HUES48 (cell line): Measurements from ENCODE around the gene TMEM176B.

ENCODE experiments used
- H3K27ac ChIP-seq: one replicate; pipeline ENCODE4 v1.7.0; 2013; ENCODE audit warnings: low read depth, low read length, inconsistent platforms
- H3K27me3 ChIP-seq: 2 replicates; pipeline ENCODE4 v1.6.1; 2013; ENCODE audit warnings: mild to moderate bottlenecking, low read length; ENCODE audit not compliant: control insufficient read depth, insufficient read depth
- H3K36me3 ChIP-seq: 2 replicates; pipeline ENCODE4 v1.6.1; 2013; ENCODE audit warnings: low read length; ENCODE audit not compliant: control insufficient read depth, insufficient read depth
- H3K4me1 ChIP-seq: 2 replicates; pipeline ENCODE4 v1.6.1; 2013; ENCODE audit warnings: mild to moderate bottlenecking, low read length; ENCODE audit not compliant: control insufficient read depth, insufficient read depth
- H3K4me3 ChIP-seq: 2 replicates; pipeline ENCODE4 v1.5.1; 2013; ENCODE audit warnings: mild to moderate bottlenecking, low read depth, low read length
- H3K9ac ChIP-seq: 2 replicates; pipeline ENCODE4 v1.6.1; 2013; ENCODE audit warnings: mild to moderate bottlenecking, low read depth, low read length, moderate library complexity
- H3K9me3 ChIP-seq: 2 replicates; pipeline ENCODE4 v1.6.1; 2013; ENCODE audit warnings: low read length; ENCODE audit not compliant: control insufficient read depth, insufficient read depth

Gene TMEM176B

GRCh38 chr7:150835702-150836280 lies 35.6 kb upstream of the TMEM176B start:
- Histone ChIP-seq H3K9ac (no peak overlapping the region), H3K4me1 (no peaks in the 10 kb centered on the region)

GRCh38 chr7:150835019-150835418 lies 34.9 kb upstream of the TMEM176B start:
- no peaks in the 10 kb centered on the region for H3K36me3 ChIP-seq
- H3K9ac ChIP-seq, result no peak overlapping the region
- no peaks in the 10 kb centered on the region for H3K27me3 ChIP-seq
- H3K27ac ChIP-seq, result no peak overlapping the region
- H3K4me3 ChIP-seq, result no peak overlapping the region
- no peaks in the 10 kb centered on the region for H3K9me3 ChIP-seq
- no peaks in the 10 kb centered on the region for H3K4me1 ChIP-seq

More at GRCh38 chr7:150835702-150836280, 35.6 kb upstream of the TMEM176B start:
- H3K4me3 ChIP-seq, result no peak overlapping the region
- no peaks in the 10 kb centered on the region for H3K36me3 ChIP-seq
- no peak overlapping the region for H3K27ac ChIP-seq
- no peaks in the 10 kb centered on the region for H3K9me3 ChIP-seq
- H3K27me3 ChIP-seq, result no peaks in the 10 kb centered on the region

GRCh38 chr7:150831851-150832250 lies 31.7 kb upstream of the TMEM176B start:
- Histone ChIP-seq H3K9me3 (no peaks in the 10 kb centered on the region), H3K4me1 (no peaks in the 10 kb centered on the region), H3K36me3 (no peaks in the 10 kb centered on the region), H3K27me3 (no peaks in the 10 kb centered on the region), H3K4me3 (no peak overlapping the region), H3K27ac (no peak overlapping the region), H3K9ac (no peak overlapping the region)

DNA sequence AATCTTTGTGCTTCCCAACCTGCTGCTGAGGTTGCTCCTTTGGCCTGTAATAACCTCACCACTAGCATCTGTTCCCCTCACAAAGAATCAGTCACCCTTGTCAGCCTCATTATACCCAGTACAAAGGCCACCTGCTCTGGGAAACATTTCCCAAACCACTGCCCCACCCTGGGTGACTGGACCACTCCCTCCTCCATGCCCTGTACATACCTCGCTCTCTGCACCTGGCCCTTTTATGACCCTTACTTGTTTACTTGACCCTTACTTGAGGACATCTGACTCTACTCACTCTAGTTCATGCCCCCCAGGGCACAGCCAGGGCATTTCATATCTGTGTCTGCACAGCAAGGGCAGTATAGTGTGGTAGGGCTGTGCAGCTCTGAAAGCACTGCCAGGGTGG lies 30.8 kb upstream of the TMEM176B start:
- Histone ChIP-seq H3K27ac (no peak overlapping the region), H3K4me3 (no peak overlapping the region), H3K4me1 (no peaks in the 10 kb centered on the region), H3K36me3 (no peaks in the 10 kb centered on the region), H3K9ac (no peak overlapping the region), H3K9me3 (no peaks in the 10 kb centered on the region), H3K27me3 (no peaks in the 10 kb centered on the region)

DNA sequence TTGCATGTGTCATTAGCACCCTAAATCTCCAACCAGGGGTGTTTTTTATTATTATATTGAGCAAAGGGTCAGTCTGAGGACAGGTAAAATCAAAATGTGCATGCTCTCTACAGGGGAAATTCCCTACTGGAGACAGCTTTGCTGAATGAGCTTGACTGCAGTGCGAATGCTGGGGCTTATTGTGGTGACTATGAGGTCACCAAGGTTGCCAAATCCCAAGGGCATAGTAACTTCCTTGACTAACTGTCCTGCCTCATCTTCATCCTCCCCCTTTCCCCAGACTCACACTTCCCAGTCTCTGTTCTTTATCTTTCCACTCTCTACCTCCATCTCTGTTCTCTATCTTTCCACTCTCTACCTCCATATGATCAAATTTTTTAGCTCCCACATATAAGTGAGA lies 29.3 kb upstream of the TMEM176B start:
- Histone ChIP-seq H3K27me3 (no peaks in the 10 kb centered on the region), H3K9ac (no peak overlapping the region), H3K4me3 (no peak overlapping the region), H3K4me1 (no peaks in the 10 kb centered on the region), H3K27ac (no peak overlapping the region), H3K9me3 (no peaks in the 10 kb centered on the region), H3K36me3 (no peaks in the 10 kb centered on the region)

DNA sequence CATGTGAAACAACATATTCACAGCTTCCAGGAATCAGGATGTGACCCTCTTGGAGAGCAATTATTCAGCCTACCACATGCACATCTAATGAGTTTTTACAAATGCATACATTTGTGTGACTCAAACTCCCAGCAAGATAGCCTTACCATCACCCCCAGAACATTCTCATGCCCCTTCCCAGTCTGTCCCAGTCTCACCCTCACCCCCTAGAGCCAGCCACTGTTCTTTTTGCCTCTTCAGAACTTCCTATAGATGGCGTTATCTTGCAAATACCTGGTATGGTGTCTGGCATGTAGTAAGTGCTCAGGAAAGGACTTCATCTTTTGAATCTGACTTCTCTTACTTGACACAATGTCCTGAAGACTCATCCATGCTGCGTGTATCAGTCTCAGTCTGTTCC lies 28.2 kb upstream of the TMEM176B start:
- Histone ChIP-seq H3K9me3 (no peaks in the 10 kb centered on the region), H3K4me1 (no peaks in the 10 kb centered on the region), H3K36me3 (no peaks in the 10 kb centered on the region), H3K4me3 (no peak overlapping the region), H3K27me3 (no peaks in the 10 kb centered on the region), H3K9ac (no peak overlapping the region), H3K27ac (no peak overlapping the region)

DNA sequence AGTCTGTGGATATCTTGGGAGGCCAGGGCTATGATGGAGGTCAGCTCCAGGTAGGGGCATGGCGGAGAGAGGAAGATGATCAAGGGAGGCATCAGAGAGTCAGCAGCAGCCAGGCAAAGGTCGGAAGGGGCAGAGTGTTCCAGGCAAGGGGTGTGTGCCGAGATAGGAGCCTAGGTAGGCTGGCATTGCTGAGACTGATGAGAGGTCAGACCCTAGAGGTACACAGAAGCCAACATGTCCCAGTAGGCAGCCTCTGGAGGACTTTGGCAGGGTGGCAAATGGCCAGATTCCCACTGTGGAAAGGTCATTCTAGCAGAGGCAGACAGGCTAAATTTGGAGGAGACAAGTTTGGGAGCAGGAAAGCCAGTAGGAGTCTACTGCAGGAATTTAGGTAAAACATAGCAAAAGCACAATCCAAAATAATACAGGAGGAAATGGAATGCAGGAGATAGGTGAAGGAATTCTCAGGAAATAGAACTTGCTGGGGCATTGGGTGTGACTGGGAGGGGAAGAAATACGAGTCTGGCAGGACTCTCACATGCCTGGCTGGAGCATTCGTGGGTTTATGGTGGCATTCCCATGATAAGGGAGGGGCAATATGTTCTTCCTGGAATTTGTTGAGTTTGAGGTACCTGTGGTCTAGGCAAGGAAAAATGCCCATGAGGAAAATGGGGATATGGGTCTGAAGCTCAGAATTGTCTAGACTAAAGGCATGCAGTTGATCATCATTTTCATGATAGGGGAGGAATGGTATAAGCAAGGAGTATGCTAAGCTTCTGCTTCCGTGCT lies 26.1 kb upstream of the TMEM176B start:
- Histone ChIP-seq H3K9me3 (no peaks in the 10 kb centered on the region), H3K27me3 (no peaks in the 10 kb centered on the region), H3K4me1 (no peaks in the 10 kb centered on the region), H3K36me3 (no peaks in the 10 kb centered on the region), H3K4me3 (no peak overlapping the region), H3K27ac (no peak overlapping the region), H3K9ac (no peak overlapping the region)

GRCh38 chr7:150824379-150825177 lies 24.4 kb upstream of the TMEM176B start:
- no peaks in the 10 kb centered on the region for H3K36me3 ChIP-seq
- H3K4me1 ChIP-seq, result no peaks in the 10 kb centered on the region
- H3K27me3 ChIP-seq, result no peaks in the 10 kb centered on the region
- no peak overlapping the region for H3K27ac ChIP-seq
- no peaks in the 10 kb centered on the region for H3K9me3 ChIP-seq
- H3K4me3 ChIP-seq, result no peak overlapping the region
- no peak overlapping the region for H3K9ac ChIP-seq

DNA sequence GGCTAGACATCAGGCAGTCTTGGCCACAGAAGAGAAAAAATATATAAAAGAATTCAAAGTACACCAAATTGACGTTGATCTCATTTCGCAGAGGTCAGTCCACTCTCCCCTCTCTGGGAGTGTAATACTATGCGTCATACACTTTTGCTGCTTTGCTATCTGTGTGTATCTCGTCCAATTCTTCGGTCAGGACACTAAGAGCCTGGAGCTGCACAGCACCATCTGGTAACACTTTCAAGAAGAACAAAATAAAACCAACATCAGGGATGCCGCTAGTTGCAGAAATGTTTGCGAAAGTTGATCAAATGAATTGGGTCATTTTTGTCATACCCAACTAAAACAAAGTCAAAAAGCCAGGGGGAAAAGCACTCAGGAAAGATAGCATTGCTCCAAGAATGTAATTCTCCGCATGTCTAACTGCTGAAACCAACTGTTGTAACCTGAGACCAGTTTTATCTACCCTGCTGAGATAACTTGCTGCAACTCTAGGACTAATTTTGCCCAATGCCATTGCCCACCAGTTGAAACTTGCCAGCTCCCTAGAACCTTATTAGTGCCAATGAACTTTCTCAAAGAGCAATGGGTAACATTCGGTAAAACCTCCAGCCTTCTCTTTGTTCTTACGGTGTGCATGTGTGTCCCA lies 23.4 kb upstream of the TMEM176B start:
- H3K4me3 ChIP-seq, result no peak overlapping the region
- no peaks in the 10 kb centered on the region for H3K4me1 ChIP-seq
- no peaks in the 10 kb centered on the region for H3K9me3 ChIP-seq
- no peaks in the 10 kb centered on the region for H3K27me3 ChIP-seq
- H3K36me3 ChIP-seq, result no peaks in the 10 kb centered on the region
- no peak overlapping the region for H3K9ac ChIP-seq
- H3K27ac ChIP-seq, result no peak overlapping the region

DNA sequence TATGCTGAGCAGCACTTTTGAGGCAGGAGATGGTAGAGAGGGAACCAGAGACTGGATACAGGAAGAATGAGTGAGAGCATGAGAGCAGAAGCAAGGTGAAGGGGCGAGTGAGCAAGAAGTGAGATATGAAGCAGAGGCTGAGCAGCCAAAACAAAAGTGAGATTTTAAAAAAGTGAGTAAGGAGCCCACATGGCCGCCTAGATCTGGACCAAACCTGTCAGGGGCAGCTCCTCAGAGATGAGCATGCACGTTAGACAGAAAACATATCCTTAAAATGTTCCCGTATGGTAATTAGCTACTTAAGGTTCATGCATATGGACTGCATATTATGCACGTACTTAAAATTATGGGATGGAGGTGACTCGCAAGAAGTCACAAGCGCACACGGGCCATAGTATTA lies 22.9 kb upstream of the TMEM176B start:
- no peaks in the 10 kb centered on the region for H3K4me1 ChIP-seq

More for the DNA sequence above, 22.9 kb upstream of the TMEM176B start:
- Histone ChIP-seq H3K36me3 (no peaks in the 10 kb centered on the region), H3K27ac (no peak overlapping the region), H3K9me3 (no peaks in the 10 kb centered on the region), H3K27me3 (no peaks in the 10 kb centered on the region), H3K4me3 (no peak overlapping the region), H3K9ac (no peak overlapping the region)
